VCaP (cell line): ENCODE results near the gene RFWD3.
"Not testable (repeated sequence)": the region's sequence is repeated elsewhere in the genome, so short reads cannot be mapped to it uniquely, and the experiment has no call there.

ENCODE experiments used
- H3K27ac ChIP-seq: fragments of 450-650 bp; 2 replicates; pipeline ENCODE4 v1.5.1; 2017
- CTCF ChIP-seq: fragments of 450-650 bp; conservative IDR thresholded peaks from 2 replicates; pipeline ENCODE4 v1.5.1; 2017; ENCODE audit warnings: mild to moderate bottlenecking, moderate library complexity

RFWD3 gene

GRCh38 chr16:74682556-74682955 lies 15.9 kb upstream of the RFWD3 start:
- no peak for TF ChIP-seq CTCF
- H3K27ac ChIP-seq, result no peak overlapping the region

- no peak for TF ChIP-seq CTCF
- no peak overlapping the region for H3K27ac ChIP-seq
Observed at GRCh38 chr16:74680681-74681080, 14.0 kb upstream of the RFWD3 start.

GRCh38 chr16:74679983-74680382 lies 13.3 kb upstream of the RFWD3 start:
- TF ChIP-seq CTCF, result no peak
- H3K27ac ChIP-seq, result no peak overlapping the region

GRCh38 chr16:74677868-74678267 lies 11.2 kb upstream of the RFWD3 start:
- TF ChIP-seq CTCF, result no peak
- H3K27ac ChIP-seq, result no peak overlapping the region

DNA sequence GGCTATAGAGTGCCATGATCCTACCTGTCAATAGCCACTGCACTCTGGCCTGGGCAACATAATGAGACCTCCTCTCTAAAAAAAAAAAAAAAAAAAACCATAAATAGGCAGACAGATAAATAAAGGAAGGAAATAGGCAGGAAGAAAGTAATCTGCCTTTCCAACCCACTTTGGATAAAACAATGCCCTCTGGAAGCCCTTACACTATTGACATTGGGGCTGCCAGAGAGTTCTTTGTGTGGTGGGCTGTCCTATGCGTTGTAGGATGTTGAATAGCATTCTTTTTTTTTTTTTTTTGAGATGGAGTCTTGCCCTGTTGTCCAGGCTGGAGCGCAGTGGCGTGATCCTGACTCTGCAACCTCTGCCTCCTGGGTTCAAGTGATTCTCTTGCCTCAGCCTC lies 7.2 kb upstream of the RFWD3 start:
- H3K27ac ChIP-seq, result no peak overlapping the region
- TF ChIP-seq CTCF, result no peak

DNA sequence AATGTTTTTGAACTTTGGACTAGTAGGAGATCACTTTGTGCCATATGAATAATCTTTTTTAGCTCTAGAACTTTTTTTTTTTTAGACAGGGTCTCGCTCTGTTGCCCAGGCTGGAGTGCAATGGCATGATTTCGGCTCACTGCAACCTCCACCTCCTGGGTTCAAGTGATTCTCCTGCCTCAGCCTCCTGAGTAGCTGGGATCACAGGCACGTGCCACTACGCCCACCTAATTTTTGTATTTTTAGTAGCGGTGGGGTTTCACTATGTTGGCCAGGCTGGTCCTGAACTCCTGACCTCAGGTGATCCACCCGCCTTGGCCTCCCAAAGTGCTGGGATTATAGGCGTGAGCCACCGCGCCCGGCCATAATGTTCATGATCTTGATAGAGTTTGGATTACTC lies 2.2 kb upstream of the RFWD3 start:
- not testable (repeated sequence) for H3K27ac ChIP-seq

- H3K27ac ChIP-seq, result peak overlapping the region; percentile 71; the same call in 1 of the 2 replicates
- TF ChIP-seq CTCF, result no peak
Observed at GRCh38 chr16:74667255-74667700, 601 bp upstream of the RFWD3 start.

DNA sequence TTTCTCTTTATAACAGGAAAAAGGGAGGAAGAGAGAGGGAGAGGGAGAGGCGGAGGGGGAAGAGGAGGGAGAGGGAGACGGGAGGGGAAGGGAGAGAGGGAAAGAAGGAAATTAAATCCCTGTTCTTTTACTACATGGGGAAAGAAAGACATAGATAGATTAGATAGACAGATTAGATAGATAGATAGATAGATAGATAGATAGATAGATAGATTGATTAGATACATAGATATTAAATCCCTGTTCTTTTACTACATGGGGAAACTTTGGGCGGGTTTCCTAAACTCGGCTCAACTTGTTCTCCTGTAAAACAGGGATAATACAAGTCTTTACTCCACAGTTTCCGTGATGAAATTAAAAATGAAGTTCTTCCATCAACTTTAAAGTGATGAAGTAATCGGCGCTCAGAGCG lies 661 bp downstream of the RFWD3 start:
- no peak for TF ChIP-seq CTCF
- peak overlapping the region; percentile 71 for H3K27ac ChIP-seq
